ENCODE results near the gene INHBE. TPM values are rescaled to one million over a fixed set of nuclear protein-coding genes. Genes with fewer than 3 reads are reported as not detected.
"Not testable (repeated sequence)": the region's sequence is repeated elsewhere in the genome, so short reads cannot be mapped to it uniquely, and the experiment has no call there.

Gene INHBE
- total RNA-seq, 8 experiments from 2014 or later, result 0.41 to 19.9 (median 2.6) TPM

DNA sequence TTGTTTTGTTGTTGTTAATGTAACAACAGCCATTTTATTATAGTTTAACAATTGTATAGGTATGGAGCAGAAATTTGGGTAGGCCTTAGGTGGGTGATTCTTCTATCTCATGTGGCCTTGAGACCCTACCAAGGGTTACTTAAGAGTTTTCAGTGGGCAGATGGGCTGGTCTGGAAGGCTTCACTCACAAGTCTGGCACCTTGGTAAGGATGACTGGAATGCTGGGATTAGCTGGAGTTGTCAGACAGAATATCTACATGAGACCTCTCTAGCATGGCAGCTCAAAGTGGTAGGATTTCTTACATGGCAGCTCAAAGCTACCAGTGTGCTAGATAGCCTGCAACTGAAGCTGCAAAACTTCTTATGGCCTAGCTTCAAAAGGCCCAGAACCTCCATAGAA is 30.6 kb downstream of the INHBE start:
- peaks cover 9 to 10% of the 10 kb centered on the region in 2 donors for H3K4me1 ChIP-seq (replicated peaks in 1 of 2)
- no peak overlapping the region for H3K4me3 ChIP-seq
- ATAC-seq (replicated peaks in 6 of 8), result no peak
- no peak overlapping the region for H3K27ac ChIP-seq
- in situ Hi-C loops (cut with MboI; ENCODE audit: low pct_unique_long_range_greater_than_20kb in 2 of 9, low sequenced_read_pairs in 9 of 9, unreplicated experiment in 9 of 9), result no loop called here

DNA sequence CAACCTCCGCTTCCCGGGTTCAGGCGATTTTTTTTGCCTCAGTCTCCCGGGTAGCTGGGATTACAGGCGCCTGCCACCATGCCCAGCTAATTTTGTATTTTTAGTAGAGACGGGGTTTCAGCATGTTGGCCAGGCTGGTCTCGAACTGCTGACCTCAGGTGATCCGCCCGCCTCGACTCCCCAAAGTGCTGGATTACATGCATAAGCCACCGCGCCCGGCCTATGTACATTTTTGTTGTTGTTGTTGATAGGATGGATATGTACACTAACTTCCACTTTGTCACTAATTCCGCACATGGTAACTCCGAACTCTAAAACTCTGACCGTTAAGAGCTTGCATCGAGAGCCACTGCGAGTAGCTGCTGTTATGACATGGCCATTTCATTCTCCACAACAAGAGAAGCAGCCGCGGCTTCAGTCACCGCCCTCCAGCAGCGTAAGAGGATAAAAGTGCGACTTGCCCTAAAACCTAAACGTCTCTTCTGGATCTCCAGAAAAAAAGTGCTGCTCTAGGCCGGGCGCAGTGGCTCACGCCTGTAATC is 32.0 kb downstream of the INHBE start:
- ATAC-seq (replicated peaks in 6 of 8), result no peak
- in situ Hi-C loops (cut with MboI; ENCODE audit: low pct_unique_long_range_greater_than_20kb in 2 of 9, low sequenced_read_pairs in 9 of 9, unreplicated experiment in 9 of 9), result no loop called here
- Histone ChIP-seq H3K4me3 (peak overlapping the region in 2 of 5 donors; percentile 15 to 86), H3K27ac (peak overlapping the region in 1 of 2 donors; percentile 62), H3K4me1 (replicated peaks in 1 of 2) (peaks cover 9 to 10% of the 10 kb centered on the region in 2 donors)
- 79 to 100% (median 95%) methylated on average over 2 to 14 of the region's 27 CpGs; no CpG with 5 or more reads in 2 of the 10 experiments for WGBS, 10 experiments

- Histone ChIP-seq H3K4me1 (replicated peaks in 1 of 2) (peaks cover 9 to 10% of the 10 kb centered on the region in 2 donors), H3K4me3 (peak within 1 kb of the TSS; percentile 86 to 99 (median 93)), H3K27ac (peak within 1 kb of the TSS; percentile 96 to 97)
- peak; percentile 93 to 99 (median 98) for ATAC-seq (replicated peaks in 6 of 8)
- 0 to 17% (median 4%) methylated on average over 3 to 15 of the region's 47 CpGs; no CpG with 5 or more reads in 1 of the 10 experiments for WGBS, 10 experiments
- in situ Hi-C loops (cut with MboI; ENCODE audit: low pct_unique_long_range_greater_than_20kb in 2 of 9, low sequenced_read_pairs in 9 of 9, unreplicated experiment in 9 of 9), result no loop called here
Observed at GRCh38 chr12:57487597-57488401, 32.7 kb downstream of the INHBE start, which contains the start of gene MARS1. Gene MARS1 (plus strand): TSS chr12:57488068. CDS start chr12:57488091, 23 bp downstream.

GRCh38 chr12:57488402-57489156 is 33.5 kb downstream of the INHBE start:
- peak in 1 of 8 experiments; percentile 3 for ATAC-seq (replicated peaks in 6 of 8)
- 10 to 53% (median 24%) methylated on average over 2 to 11 of the region's 11 CpGs; no CpG with 5 or more reads in 1 of the 10 experiments for WGBS, 10 experiments
- Histone ChIP-seq H3K27ac (peak overlapping the region; percentile 96 to 97), H3K4me1 (replicated peaks in 1 of 2) (peaks cover 9 to 10% of the 10 kb centered on the region in 2 donors), H3K4me3 (peak overlapping the region; percentile 86 to 99 (median 93))
- in situ Hi-C loops (cut with MboI; ENCODE audit: low pct_unique_long_range_greater_than_20kb in 2 of 9, low sequenced_read_pairs in 9 of 9, unreplicated experiment in 9 of 9), result no loop called here

GRCh38 chr12:57489157-57489641 is 34.1 kb downstream of the INHBE start:
- in situ Hi-C loops (cut with MboI; ENCODE audit: low pct_unique_long_range_greater_than_20kb in 2 of 9, low sequenced_read_pairs in 9 of 9, unreplicated experiment in 9 of 9), result no loop called here
- Histone ChIP-seq H3K4me1 (replicated peaks in 1 of 2) (peaks cover 9 to 10% of the 10 kb centered on the region in 2 donors), H3K27ac (peak overlapping the region; percentile 5 to 97), H3K4me3 (peak overlapping the region; percentile 86 to 99 (median 93))
- ATAC-seq (replicated peaks in 6 of 8), result no peak
- 40 to 100% (median 100%) methylated on average over 1 to 5 of the region's 5 CpGs; no CpG with 5 or more reads in 1 of the 10 experiments for whole genome bisulfite sequencing, 10 experiments

DNA sequence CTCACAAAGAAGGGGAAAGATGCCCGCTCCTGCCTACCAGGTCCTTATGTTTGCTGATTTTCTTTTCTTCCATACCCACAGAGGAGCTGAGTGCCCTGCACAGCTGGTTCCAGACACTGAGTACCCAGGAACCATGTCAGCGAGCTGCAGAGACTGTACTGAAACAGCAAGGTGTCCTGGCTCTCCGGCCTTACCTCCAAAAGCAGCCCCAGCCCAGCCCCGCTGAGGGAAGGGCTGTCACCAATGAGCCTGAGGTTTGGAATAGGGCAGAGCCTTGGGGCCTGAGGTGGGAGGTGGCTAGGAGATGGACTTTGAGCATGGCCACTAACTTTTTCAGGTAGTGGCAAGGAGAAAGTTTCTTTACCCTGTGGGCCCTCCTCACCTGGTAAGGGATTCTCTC is 35.0 kb downstream of the INHBE start:
- in situ Hi-C loops (cut with MboI; ENCODE audit: low pct_unique_long_range_greater_than_20kb in 2 of 9, low sequenced_read_pairs in 9 of 9, unreplicated experiment in 9 of 9), result no loop called here
- no peak overlapping the region for H3K27ac ChIP-seq
- no peak for ATAC-seq (replicated peaks in 6 of 8)
- no peak overlapping the region for H3K4me3 ChIP-seq
- H3K4me1 ChIP-seq (replicated peaks in 1 of 2), result peaks cover 9 to 10% of the 10 kb centered on the region in 2 donors
- 83 to 100% (median 100%) methylated on average over 1 to 3 of the region's 4 CpGs; no CpG with 5 or more reads in 4 of the 10 experiments for WGBS, 10 experiments

- H3K27ac ChIP-seq, result no peak overlapping the region
- H3K4me1 ChIP-seq (replicated peaks in 1 of 2), result peaks cover 9 to 10% of the 10 kb centered on the region in 2 donors
- WGBS, 10 experiments, result 80 to 100% (median 92%) methylated on average over 2 to 10 of the region's 15 CpGs
- no peak overlapping the region for H3K4me3 ChIP-seq
- in situ Hi-C loops (cut with MboI; ENCODE audit: low pct_unique_long_range_greater_than_20kb in 2 of 9, low sequenced_read_pairs in 9 of 9, unreplicated experiment in 9 of 9), result no loop called here
- no peak for ATAC-seq (replicated peaks in 6 of 8)
Observed at GRCh38 chr12:57491393-57492280, 36.5 kb downstream of the INHBE start.

DNA sequence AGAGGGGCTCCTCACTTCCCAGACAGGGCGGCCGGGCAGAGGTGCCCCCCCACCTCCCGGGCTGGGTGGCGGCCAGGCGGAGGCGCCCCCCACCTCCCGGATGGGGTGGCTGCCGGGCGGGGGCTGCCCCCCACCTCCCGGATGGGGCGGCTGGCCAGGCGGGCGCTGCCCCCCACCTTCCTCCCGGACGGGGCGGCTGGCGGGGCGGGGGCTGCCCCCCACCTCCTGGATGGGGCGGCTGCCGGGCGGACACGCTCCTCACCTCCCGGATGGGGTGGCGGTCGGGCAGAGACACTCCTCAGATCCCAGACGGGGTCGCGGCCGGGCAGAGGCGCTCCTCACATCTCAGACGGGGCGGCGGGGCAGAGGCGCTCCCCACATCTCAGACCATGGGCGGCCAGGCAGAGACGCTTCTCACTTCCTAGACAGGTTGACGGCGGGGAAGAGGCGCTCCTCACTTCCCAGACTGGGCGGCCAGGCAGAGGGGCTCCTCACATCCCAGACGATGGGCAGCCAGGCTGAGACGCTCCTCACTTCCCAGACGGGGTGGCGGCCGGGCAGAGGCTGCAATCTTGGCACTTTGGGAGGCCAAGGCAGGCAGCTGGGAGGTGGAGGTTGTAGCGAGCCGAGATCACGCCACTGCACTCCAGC is 40.1 kb downstream of the INHBE start:
- WGBS, 10 experiments, result no CpG with 5 or more reads among the region's 48 CpGs
- in situ Hi-C loops (cut with MboI; ENCODE audit: low pct_unique_long_range_greater_than_20kb in 2 of 9, low sequenced_read_pairs in 9 of 9, unreplicated experiment in 9 of 9); H3K27ac ChIP-seq; H3K4me3 ChIP-seq; H3K4me1 ChIP-seq (replicated peaks in 1 of 2); ATAC-seq (replicated peaks in 6 of 8): not testable (repeated sequence)

DNA sequence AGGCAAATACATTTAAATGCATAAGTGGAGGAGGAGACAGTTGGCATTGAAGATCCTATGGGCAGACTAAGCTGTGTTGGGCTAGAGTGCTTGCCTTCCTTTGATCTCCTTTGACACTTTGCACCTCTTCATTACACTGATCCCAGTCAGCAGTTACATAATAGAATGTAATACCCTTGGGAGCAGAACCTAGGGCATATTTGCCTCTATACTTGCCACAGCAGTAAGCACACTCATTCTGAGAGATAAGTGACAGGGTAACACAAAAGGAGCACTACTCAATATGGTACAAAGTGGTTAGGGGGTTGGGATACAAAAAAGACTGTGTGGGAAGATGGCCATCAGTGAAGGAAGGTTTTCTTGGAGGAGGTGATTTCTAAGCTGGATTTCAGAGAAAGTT is 41.7 kb downstream of the INHBE start:
- no peak overlapping the region for H3K27ac ChIP-seq
- ATAC-seq (replicated peaks in 6 of 8), result no peak
- in situ Hi-C loops (cut with MboI; ENCODE audit: low pct_unique_long_range_greater_than_20kb in 2 of 9, low sequenced_read_pairs in 9 of 9, unreplicated experiment in 9 of 9), result no loop called here
- no peak overlapping the region for H3K4me3 ChIP-seq
- no peaks in the 10 kb centered on the region for H3K4me1 ChIP-seq (replicated peaks in 1 of 2)

- WGBS, 10 experiments, result 87 to 100% (median 94%) methylated on average over 2 to 11 of the region's 12 CpGs
- no peaks in the 10 kb centered on the region for H3K4me1 ChIP-seq (replicated peaks in 1 of 2)
- no peak for ATAC-seq (replicated peaks in 6 of 8)
- no peak overlapping the region for H3K4me3 ChIP-seq
- no peak overlapping the region for H3K27ac ChIP-seq
- in situ Hi-C loops (cut with MboI; ENCODE audit: low pct_unique_long_range_greater_than_20kb in 2 of 9, low sequenced_read_pairs in 9 of 9, unreplicated experiment in 9 of 9), result no loop called here
Observed at GRCh38 chr12:57497223-57498131, 42.4 kb downstream of the INHBE start.

DNA sequence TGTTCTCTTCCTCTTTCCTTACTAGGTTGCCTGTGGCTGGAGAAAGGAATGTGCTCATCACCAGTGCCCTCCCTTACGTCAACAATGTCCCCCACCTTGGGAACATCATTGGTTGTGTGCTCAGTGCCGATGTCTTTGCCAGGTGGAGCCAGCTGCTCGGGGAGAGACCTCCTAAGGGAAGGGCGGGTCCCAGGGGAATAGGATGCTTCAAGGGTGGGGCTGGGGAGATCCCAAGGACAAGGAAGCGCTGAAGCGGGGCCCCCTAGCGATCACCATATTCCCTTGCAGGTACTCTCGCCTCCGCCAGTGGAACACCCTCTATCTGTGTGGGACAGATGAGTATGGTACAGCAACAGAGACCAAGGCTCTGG is 43.0 kb downstream of the INHBE start:
- Histone ChIP-seq H3K4me3 (no peak overlapping the region), H3K4me1 (replicated peaks in 1 of 2) (no peaks in the 10 kb centered on the region), H3K27ac (no peak overlapping the region)
- peak in 2 of 8 experiments; percentile 10 to 79 for ATAC-seq (replicated peaks in 6 of 8)
- 80 to 100% (median 90%) methylated on average over 1 to 5 of the region's 9 CpGs; no CpG with 5 or more reads in 5 of the 10 experiments for WGBS, 10 experiments
- in situ Hi-C loops (cut with MboI; ENCODE audit: low pct_unique_long_range_greater_than_20kb in 2 of 9, low sequenced_read_pairs in 9 of 9, unreplicated experiment in 9 of 9), result no loop called here
